ENCODE results near the gene PPM1M. TPM values are rescaled to one million over a fixed set of nuclear protein-coding genes. Genes with fewer than 3 reads are reported as not detected.

The PPM1M gene
- total RNA-seq, 2 donors from 2014 or later: 45.7 to 47.7 TPM

DNA sequence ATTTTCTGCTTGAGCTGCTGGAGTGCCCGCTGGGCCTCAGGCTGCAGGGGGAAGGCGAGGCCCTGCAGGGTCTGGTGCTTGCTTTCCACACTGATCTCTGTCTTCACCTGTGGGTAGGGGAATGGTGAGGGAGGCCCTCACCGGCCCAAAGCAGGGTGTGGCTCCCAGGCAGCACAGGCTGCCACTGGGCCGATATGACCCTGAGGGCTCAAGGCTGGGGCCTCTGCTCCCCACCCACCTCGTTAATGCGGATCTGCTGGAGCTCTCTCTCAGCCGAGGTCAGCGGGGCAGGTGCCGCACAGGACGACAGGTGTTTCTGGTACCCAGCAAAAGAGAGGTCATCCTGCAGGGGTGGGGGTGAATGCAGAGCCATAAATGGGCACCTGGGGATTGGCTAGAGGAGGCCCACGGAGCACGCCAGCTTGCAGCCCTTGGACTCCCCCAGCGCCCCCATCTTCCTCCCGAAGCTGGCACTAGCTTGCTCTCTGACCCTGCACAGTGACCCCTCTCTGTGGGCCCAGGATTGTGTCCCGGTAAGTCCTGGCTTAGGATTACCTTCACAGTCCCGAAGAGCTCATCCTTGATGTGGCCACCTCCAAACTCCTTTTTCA is 14.6 kb upstream of the PPM1M start:
- peaks cover 15 to 27% of the 10 kb centered on the region in 2 donors for H3K4me1 Mint-ChIP-seq (ENCODE audit: low read depth in 2 of 2)

DNA sequence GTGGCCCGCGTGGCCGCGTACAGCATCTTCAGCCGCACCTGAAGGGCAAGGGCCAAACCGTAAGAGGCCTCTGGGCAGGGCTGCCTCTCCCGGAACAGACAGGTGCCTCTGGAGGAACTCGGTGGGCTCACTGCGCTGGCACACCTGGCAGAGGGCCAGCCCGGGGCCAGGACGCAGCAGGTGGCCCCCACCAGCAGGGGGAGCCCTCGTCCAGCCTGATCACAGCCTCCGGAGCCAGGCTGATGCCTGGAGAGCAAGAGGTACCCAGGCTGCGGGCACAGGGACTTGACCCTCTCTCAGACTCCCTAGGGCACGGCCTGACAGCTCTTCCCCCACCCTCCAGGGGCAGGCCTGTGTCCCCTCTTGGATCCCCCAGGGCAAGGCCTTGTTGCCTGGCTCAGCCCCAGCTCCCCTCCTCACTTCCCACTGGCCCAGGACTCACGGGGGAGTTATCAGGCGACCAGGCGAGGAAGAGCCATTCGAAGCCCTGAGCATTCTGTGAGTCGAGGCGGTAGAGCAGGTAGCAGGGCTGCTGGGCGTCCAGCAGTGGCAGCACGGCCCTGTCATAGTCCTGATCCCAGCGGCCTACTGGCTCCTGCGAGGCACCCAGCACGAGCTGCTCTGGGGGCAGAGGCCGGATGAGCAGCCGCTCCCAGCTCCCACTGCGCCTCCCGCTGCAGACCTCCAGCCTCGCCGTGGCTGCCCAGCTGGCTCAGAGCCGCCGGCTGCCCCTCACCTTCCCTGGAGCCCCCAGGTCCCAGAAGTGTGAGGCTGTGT is 13.9 kb upstream of the PPM1M start:
- peak; percentile 76 to 86 for ATAC-seq
- Mint-ChIP-seq H3K27ac (peak overlapping the region; percentile 53 to 61), H3K4me3 (no peak overlapping the region), H3K9me3 (no peaks in the 10 kb centered on the region), H3K36me3 (no peaks in the 10 kb centered on the region), H3K27me3 (no peaks in the 10 kb centered on the region), H3K4me1 (ENCODE audit: low read depth in 2 of 2) (peaks cover 9 to 25% of the 10 kb centered on the region in 2 donors)
- DNase-seq (ENCODE audit: low spot score): peak; percentile 82

More for the DNA sequence above, 14.6 kb upstream of the PPM1M start:
- Mint-ChIP-seq H3K27me3 (no peaks in the 10 kb centered on the region), H3K4me3 (no peak overlapping the region), H3K27ac (peak overlapping the region in 1 of 2 donors; percentile 61), H3K36me3 (no peaks in the 10 kb centered on the region), H3K9me3 (no peaks in the 10 kb centered on the region)
- ATAC-seq (no peak), DNase-seq (ENCODE audit: low spot score) (no peak)

DNA sequence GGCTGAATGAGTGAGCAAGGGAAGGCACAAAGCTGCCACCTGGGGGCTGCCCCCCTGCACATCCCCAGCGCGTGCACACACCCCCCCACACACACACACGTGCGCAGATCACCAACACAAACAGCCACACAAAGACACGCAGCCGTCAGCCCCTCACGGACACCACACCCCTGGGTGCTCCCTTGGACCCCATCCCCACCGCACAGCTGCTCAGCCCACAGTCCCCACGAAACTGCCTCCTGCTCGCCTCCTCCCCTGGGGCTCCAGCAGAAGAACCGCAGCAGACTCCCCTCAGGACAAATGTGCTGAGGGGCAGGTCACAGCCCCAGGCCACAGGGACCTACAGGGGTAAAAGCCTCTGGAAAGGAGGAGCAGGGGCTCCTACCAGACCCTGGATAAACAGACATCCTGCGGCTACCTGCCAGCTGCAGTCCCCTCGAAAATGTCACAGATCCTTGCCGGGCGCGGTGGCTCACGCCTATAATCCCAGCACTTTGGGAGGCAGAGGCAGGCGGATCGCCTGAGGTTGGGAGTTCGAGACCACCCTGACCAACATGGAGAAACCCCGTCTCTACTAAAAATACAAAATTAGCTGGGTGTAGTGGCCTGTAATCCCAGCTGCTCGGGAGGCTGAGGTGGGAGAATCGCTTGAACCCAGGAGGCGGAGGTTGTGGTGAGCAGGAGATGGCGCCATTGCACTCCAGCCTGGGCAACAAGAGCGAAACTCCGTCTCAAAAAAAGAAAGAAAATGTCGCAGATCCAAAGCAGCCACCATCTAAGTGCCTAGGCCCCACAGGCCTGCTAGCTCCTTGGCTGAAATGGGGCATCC is 13.1 kb upstream of the PPM1M start:
- DNase-seq (ENCODE audit: low spot score) (no peak), ATAC-seq (no peak)
- Mint-ChIP-seq H3K36me3 (no peaks in the 10 kb centered on the region), H3K27ac (peak overlapping the region in 1 of 2 donors; percentile 29), H3K4me1 (ENCODE audit: low read depth in 2 of 2) (peaks cover 6 to 28% of the 10 kb centered on the region in 2 donors), H3K9me3 (no peaks in the 10 kb centered on the region), H3K4me3 (no peak overlapping the region), H3K27me3 (no peaks in the 10 kb centered on the region)

DNA sequence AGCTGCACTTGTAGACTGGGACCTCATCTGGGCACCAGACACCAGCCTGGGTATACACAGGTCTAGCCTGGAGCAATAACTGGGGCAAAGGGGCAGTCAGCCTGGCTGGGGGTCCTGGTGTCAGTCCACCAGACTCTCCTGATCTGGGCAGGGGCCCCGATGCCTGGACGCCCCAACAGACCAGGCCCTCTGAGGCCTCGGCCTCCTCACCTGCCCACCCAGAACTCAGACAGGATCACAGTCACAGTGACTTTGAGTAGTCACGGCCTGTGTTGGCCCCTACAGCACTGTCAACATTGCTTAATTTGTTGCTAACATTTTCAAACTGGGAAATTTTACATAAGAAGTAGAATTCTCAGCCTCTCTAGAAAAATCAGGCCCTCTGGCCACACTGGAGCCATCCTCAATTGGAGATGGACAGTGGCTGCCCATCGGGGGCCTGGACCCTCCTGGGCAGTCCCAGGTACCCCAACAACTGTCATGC is 12.4 kb upstream of the PPM1M start:
- no peak for DNase-seq (ENCODE audit: low spot score)
- peak overlapping the region in 1 of 2 donors; percentile 47 for H3K27ac Mint-ChIP-seq
- no peak for ATAC-seq
- H3K4me1 Mint-ChIP-seq (ENCODE audit: low read depth in 2 of 2): peaks cover 7 to 29% of the 10 kb centered on the region in 2 donors
- H3K27me3 Mint-ChIP-seq: no peaks in the 10 kb centered on the region
- no peaks in the 10 kb centered on the region for H3K9me3 Mint-ChIP-seq
- H3K36me3 Mint-ChIP-seq: no peaks in the 10 kb centered on the region
- H3K4me3 Mint-ChIP-seq: no peak overlapping the region

DNA sequence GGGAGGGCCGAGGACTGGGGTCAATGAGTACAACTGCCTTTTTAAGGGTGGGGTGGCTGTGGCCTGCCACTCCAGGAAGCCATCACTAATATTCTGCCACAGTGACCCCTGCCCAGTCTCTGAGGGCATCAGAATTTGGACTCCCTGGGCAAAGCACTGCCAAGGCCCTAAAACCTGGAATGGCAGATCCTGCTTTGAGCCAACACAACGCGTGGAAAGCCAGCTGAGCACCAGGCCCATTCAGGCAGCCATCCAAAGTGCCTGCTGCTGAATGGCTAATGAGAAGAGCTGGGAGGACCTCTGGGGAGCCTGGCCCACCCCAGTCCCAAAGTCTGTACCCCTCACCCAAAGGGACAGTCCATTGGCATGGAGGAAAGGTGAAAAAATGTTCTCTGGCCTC is 11.6 kb upstream of the PPM1M start:
- Mint-ChIP-seq H3K9me3 (no peaks in the 10 kb centered on the region), H3K4me1 (ENCODE audit: low read depth in 2 of 2) (peaks cover 13 to 34% of the 10 kb centered on the region in 2 donors), H3K36me3 (no peaks in the 10 kb centered on the region), H3K27me3 (no peaks in the 10 kb centered on the region), H3K4me3 (no peak overlapping the region), H3K27ac (peak overlapping the region in 1 of 2 donors; percentile 47)
- no peak for ATAC-seq
- no peak for DNase-seq (ENCODE audit: low spot score)

DNA sequence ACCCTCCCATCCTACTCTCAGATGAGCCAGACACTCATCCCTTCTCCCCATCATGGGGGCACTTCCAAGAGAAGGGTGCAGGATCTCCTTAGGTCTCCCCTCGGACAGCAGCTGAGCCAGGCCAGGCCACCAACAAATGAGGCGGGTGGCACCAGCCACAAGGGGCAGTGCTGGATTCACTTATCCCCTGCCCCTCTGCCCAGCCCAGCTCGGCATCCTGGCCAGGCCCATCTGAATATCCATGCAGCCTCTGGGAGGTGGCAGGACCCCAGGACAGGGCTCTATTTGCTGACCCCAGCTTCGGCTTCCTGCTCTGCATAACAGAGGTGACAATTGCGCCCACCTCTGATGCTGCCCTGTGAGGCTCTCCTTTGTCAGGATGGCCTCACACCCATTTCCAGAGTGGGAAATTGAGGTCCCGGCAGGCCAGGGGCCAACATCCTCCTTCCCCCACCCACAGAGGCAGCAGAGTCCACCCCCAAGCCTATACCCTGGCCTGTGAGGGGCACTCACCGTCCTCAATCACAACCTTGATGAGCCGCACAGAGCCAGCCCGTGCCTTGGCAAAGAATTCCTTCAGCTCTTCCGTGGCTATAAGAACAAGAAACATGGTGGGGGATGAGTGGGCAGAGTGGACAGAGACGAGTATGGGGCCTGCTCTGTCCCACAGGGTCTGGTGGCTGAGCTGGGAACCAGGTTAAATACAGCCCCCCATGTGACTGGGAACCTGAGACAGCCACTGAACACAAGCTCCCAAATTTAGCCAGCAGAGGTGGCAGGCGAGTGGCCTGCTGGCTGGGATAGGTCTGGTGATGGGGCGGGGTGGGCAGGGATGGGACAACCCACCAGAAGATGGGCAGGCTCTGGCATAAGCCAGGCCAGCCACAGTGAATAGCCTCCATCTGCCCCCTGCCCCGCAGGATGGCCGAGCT is 10.8 kb upstream of the PPM1M start:
- DNase-seq (ENCODE audit: low spot score) (no peak), ATAC-seq (no peak)
- Mint-ChIP-seq H3K9me3 (no peaks in the 10 kb centered on the region), H3K27me3 (no peaks in the 10 kb centered on the region), H3K36me3 (peaks cover 6% of the 10 kb centered on the region), H3K4me3 (no peak overlapping the region), H3K4me1 (ENCODE audit: low read depth in 2 of 2) (peaks cover 20 to 40% of the 10 kb centered on the region in 2 donors), H3K27ac (peak overlapping the region in 1 of 2 donors; percentile 45)

DNA sequence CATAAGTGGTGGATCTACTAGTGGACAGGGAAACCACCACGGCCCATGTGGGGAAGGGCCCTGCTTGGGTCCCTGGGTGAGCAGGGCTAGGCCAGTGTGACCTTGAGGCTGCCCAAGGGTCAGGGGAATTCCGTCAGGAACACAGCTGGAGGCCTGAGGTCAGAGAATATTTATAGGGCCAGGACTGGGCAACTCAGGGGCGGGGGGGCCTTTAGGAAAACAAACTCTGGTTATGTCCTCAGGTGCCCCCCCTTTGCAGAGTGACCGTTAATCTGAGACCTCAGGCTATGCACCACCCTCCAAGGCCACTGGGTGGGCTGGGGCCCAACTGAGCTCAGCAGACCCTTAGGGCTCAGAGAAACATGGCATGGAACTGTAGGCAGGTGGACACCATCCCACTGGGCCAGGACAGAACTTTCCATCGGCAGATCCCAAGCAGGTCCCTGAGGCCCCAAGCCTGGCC is 9.1 kb upstream of the PPM1M start:
- Mint-ChIP-seq H3K4me1 (ENCODE audit: low read depth in 2 of 2) (peaks cover 31 to 51% of the 10 kb centered on the region in 2 donors), H3K27me3 (no peaks in the 10 kb centered on the region), H3K27ac (peak overlapping the region in 1 of 2 donors; percentile 75), H3K36me3 (peaks cover 6% of the 10 kb centered on the region), H3K4me3 (peak overlapping the region; percentile 34), H3K9me3 (no peaks in the 10 kb centered on the region)
- DNase-seq (ENCODE audit: low spot score) (no peak), ATAC-seq (no peak)

DNA sequence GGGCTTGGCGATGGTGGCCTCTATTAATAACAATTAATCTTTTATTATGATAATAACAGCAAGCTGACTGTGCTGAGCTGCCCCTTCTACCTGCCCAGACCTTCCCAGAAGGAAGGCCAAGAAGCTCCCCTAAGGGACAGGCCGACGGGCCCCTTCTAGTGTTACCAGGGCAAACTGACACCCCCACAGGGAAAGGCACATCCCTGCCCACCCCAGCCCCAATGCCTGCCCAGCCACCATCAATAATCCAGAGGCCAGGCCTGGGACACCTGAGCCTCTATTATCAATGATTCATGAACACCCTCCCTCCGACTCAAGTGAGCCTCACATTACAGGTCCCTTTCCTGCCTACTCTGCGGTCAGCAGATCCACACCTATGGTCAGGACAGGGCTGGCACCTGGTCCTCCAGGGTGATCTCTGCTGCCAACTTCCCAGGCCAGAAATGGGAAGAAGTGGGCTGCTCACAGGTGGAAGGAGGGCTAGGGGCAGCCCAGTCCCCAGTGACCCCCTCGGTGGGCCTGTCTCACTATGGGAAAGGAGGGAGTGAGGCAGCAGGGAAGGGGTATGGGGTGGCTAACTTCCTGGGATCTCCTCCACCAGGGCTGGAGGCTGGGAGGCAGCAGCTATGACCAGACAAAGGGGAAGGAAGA is 8.4 kb upstream of the PPM1M start:
- no peak for ATAC-seq
- H3K36me3 Mint-ChIP-seq: peaks cover 6% of the 10 kb centered on the region

DNA sequence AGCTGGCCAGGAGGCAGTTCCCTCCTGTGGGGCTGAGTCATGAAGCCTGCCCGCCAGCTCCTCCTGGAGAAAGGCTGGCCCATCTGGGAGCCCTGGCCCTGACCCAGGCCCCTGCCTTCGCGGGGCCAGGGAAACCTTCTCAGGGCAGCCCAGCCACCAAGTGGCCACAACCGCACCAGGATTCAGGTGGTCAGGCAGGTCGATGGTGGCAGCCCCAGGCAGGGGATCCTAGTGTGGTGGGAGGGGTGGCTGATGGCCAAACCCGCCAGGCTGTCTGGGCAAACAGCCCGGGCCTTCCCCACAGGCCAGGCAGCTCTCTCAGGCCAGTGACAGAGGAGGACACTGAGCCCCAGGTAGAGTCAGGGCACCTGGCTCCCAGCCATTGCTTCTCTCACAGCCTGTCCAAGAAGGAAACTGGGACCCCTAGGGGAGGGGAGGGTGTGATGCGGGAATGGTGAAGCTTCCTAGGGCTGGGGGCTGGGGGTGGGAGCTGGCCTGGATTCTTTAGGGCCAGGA is 7.8 kb upstream of the PPM1M start:
- peaks cover 6% of the 10 kb centered on the region for H3K36me3 Mint-ChIP-seq
- H3K27ac Mint-ChIP-seq: peak overlapping the region; percentile 93

More for the DNA sequence above, 8.4 kb upstream of the PPM1M start:
- no peaks in the 10 kb centered on the region for H3K27me3 Mint-ChIP-seq
- H3K27ac Mint-ChIP-seq: peak overlapping the region in 1 of 2 donors; percentile 77
- peak overlapping the region; percentile 98 for H3K4me3 Mint-ChIP-seq
- no peak for DNase-seq (ENCODE audit: low spot score)
- no peaks in the 10 kb centered on the region for H3K9me3 Mint-ChIP-seq
- peaks cover 33 to 53% of the 10 kb centered on the region in 2 donors for H3K4me1 Mint-ChIP-seq (ENCODE audit: low read depth in 2 of 2)

DNA sequence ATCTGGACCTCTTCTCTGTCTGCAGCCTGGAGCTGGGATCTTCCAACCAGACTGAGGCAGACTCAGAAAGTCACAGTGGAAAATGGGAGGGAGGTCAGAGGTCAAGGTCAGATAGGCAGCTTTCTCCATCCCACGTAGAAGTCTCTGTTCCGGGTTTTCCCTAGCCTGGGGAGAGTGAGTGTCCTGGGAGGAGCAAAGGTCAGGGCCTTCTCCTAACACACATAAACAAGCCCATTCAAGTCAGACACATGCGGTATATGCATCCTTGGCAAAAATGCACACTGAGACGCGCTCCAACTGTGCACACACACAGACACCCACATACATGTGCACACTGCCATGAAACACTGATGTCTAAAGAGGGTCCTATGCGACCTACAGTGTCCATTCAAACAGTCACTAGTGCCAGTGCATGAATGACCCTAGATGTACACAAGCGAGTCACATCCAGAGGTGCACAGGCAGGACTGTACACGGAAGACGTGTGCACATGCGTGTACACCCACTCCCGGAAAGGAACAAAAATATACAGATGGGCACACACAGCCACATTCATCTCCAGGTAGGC is 7.3 kb upstream of the PPM1M start:
- Mint-ChIP-seq H3K27ac (peak overlapping the region; percentile 93), H3K27me3 (no peaks in the 10 kb centered on the region), H3K4me1 (ENCODE audit: low read depth in 2 of 2) (peaks cover 34 to 53% of the 10 kb centered on the region in 2 donors), H3K4me3 (peak overlapping the region; percentile 98), H3K9me3 (no peaks in the 10 kb centered on the region), H3K36me3 (peaks cover 6% of the 10 kb centered on the region)
- ATAC-seq (peak in 1 of 2 donors; percentile 5), DNase-seq (ENCODE audit: low spot score) (no peak)

More for the DNA sequence above, 7.8 kb upstream of the PPM1M start:
- H3K4me3 Mint-ChIP-seq: peak overlapping the region; percentile 98
- ATAC-seq: no peak
- H3K27me3 Mint-ChIP-seq: no peaks in the 10 kb centered on the region
- DNase-seq (ENCODE audit: low spot score): no peak
- H3K9me3 Mint-ChIP-seq: no peaks in the 10 kb centered on the region
- peaks cover 34 to 51% of the 10 kb centered on the region in 2 donors for H3K4me1 Mint-ChIP-seq (ENCODE audit: low read depth in 2 of 2)

DNA sequence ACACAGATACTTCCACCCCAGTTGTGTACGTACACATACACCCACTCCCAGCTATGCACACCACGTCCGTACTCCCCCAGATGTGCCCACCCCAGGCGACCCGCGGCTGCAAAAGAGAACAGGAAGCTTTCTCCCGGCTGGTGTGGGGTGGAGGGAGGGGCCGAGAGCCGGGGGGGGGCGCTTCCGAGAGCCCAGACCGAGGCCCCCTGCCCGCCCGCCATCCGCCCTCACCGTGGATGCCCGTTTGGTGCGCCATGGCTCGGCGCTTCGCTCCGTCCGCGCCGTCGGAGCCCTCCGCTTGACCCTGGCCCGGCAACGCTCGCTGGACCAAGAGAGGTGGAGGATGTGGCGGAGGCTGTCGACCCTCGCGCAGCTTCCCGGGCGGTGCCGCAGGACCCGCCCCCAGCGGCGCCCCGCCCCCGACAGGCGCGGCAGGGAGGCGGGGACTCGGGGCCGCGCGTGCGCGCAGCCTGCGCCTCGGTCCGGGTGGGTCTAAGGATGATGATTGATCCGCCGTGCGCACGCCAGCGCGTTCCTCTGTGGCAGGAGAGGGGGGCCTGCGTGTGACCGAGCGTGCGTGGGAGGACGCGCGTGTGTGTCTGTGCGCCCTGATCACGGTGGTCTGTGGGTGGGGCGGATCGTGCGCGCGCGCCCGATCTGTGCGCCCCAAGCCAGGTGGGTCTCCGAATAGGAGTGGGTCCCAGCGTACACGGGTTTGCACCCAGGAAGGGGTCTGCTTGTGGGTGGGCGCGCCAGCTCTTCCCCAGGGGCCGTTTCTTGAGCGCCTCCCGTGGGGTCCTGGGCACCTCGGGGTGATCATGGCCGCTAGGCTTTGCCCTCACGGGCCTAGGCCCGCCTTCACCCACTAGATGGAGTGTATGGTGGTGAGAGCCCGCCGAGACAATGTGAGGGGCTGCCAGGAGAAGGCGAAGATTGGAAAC is 6.5 kb upstream of the PPM1M start, which contains the start of gene TWF2:
Gene TWF2, minus strand, starts transcription at position 398 of the 941 bp plus-strand sequence. Its CDS starts 142 bp downstream, at position 256.
- H3K27ac Mint-ChIP-seq: peak within 1 kb of the TSS; percentile 93
- no peaks in the 10 kb centered on the region for H3K9me3 Mint-ChIP-seq
- no peaks in the 10 kb centered on the region for H3K27me3 Mint-ChIP-seq
- ATAC-seq (peak; percentile 94 to 96), DNase-seq (ENCODE audit: low spot score) (peak; percentile 91)
- H3K4me3 Mint-ChIP-seq: peak within 1 kb of the TSS; percentile 98
- H3K4me1 Mint-ChIP-seq (ENCODE audit: low read depth in 2 of 2): peaks cover 36 to 60% of the 10 kb centered on the region in 2 donors
- peaks cover 6% of the 10 kb centered on the region for H3K36me3 Mint-ChIP-seq
